GM13976 (cell line): ENCODE measurements around the gene ITPK1.

Experiments
- DNase-seq: peaks from one replicate; pipeline ENCODE4 v3.0.0; 2012; ENCODE audit warnings: low spot score
- in situ Hi-C: fragments of 300-500 bp; cut with MboI; formaldehyde crosslinking; loops from one replicate; pipeline ENCODE4 v1.12.0; 2022; ENCODE audit warnings: low sequenced_read_pairs, mixed read lengths, inconsistent platforms; ENCODE audit not compliant: unreplicated experiment
- TF ChIP-seq, protein P1 (sequence below): IDR thresholded peaks from 2 replicates; pipeline ENCODE4 v1.5.1; 2012; ENCODE audit warnings: borderline replicate concordance, mild to moderate bottlenecking; ENCODE audit not compliant: insufficient read depth; ENCODE audit errors: extremely low read depth, missing control alignments, control extremely low read depth

ITPK1 gene

DNA sequence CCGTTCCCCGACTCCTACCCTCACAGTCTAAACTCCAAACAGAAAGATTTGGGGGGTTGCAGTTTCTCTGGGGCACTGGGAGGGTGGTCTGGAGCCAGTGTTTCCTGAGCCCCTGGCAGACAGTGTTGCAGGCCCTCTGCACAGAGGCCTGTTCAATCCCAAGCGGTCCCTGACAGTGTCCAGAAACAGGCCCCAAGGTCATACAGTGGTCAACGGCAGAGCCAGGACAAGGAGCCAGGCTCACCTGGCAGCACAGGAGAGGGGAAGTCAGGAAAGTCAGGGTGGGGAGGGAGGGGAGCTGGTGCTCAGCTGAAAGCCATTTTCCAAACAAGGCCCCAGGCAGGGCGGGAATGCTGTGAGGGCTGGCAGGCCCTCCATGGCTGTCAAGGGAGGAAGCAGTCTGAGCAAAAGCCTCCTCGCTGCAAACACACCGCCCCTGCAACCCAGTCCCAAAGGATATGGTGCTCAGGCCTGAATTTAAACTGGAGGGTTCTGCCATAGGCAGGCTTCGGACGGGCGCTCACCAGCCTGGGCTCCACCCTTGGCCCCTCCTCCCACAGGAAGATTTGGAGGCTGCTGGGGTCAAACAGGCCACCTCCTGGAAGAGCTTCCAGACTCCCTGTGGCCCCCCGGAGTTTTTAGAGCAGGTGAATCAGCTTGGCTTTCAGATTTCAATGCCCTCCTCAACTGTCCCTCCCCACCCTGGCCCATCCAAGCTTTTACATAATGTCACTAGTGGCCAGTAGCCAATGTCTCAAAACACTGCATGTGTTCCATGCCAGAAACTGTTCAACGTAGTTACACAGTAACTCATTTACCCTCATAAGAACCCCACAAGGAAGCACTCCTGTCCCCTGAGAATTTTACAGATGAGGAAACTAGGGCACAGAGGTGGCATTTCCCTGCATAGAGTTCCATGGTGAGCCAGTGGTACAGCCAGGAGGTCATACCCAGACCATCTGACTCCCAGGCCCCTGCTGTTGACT, 151.3 kb downstream of the ITPK1 start:
- TF ChIP-seq, protein P1, sequence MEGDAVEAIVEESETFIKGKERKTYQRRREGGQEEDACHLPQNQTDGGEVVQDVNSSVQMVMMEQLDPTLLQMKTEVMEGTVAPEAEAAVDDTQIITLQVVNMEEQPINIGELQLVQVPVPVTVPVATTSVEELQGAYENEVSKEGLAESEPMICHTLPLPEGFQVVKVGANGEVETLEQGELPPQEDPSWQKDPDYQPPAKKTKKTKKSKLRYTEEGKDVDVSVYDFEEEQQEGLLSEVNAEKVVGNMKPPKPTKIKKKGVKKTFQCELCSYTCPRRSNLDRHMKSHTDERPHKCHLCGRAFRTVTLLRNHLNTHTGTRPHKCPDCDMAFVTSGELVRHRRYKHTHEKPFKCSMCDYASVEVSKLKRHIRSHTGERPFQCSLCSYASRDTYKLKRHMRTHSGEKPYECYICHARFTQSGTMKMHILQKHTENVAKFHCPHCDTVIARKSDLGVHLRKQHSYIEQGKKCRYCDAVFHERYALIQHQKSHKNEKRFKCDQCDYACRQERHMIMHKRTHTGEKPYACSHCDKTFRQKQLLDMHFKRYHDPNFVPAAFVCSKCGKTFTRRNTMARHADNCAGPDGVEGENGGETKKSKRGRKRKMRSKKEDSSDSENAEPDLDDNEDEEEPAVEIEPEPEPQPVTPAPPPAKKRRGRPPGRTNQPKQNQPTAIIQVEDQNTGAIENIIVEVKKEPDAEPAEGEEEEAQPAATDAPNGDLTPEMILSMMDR: no peak
- in situ Hi-C loops: no loop called here
- DNase-seq: no peak

GRCh38 chr14:92963301-92964123, 152.2 kb downstream of the ITPK1 start:
- no peak for DNase-seq
- in situ Hi-C loops: no loop called here
- TF ChIP-seq, protein P1: no peak

DNA sequence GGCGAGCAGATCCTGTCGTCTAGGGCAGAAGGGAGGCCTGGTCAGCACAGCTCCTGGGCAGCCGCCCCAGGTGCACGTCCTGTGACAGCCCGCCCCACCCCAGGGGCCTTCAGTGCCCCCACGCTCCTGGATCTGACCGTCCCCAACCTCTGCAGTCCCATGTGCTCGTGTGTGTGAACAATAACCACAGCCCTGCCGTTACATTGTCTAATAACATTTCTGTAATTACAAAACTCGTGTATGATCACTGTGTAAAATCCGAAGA, 153.0 kb downstream of the ITPK1 start:
- no peak for DNase-seq
- TF ChIP-seq, protein P1: no peak
- in situ Hi-C loops: no loop called here

GRCh38 chr14:92962031-92962830, 153.5 kb downstream of the ITPK1 start:
- TF ChIP-seq, protein P1: no peak
- in situ Hi-C loops: no loop called here
- DNase-seq: no peak

DNA sequence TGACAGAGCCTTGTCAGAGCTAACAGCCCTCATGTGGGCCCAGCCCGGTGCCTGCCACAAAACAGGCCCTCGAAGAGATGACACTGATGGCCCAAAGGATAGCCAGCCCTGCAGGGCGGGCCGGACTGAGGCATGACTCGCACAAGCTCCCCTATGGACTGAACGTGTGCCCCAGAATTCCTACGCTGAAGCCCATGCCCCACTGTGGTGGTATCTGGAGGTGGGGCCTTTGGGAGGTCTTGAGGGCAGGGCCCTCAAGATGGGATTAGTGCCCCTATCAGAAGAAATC, 154.2 kb downstream of the ITPK1 start:
- no peak for DNase-seq
- in situ Hi-C loops: no loop called here
- TF ChIP-seq, protein P1: no peak
